Dermis blood vessel endothelial cell (primary cell): Measurements from ENCODE around the gene ESAM. TPM values are rescaled to one million over a fixed set of nuclear protein-coding genes. Genes with fewer than 3 reads are reported as not detected.
A peak's percentile ranks its signal among the peaks of the same experiment; 100 is the strongest.
"Not testable (repeated sequence)": the region's sequence is repeated elsewhere in the genome, so short reads cannot be mapped to it uniquely, and the experiment has no call there.

Experiments
- DNase-seq: peaks from one replicate; pipeline ENCODE4 v3.0.0; 2010
- total RNA-seq: library from RNA; depleted of rRNA; stranded (reverse); fragments of >200 nt; gene quantifications from 2 replicates; pipeline ENCODE4 v1.2.3, GENCODE V29; 2014

Gene ESAM
- total RNA-seq, 1 donor from 2014 or later: 84.4 TPM

GRCh38 chr11:124770959-124771358, 8.9 kb upstream of the ESAM start:
- not testable (repeated sequence) for DNase-seq

- peak; percentile 80 for DNase-seq
Observed at GRCh38 chr11:124769806-124770774, 8.0 kb upstream of the ESAM start.

GRCh38 chr11:124768914-124769313, 6.8 kb upstream of the ESAM start:
- DNase-seq: no peak

- no peak for DNase-seq
Observed at GRCh38 chr11:124766156-124766555, 4.1 kb upstream of the ESAM start.

- peak; percentile 93 for DNase-seq
Observed at GRCh38 chr11:124763156-124763947, 1.3 kb upstream of the ESAM start.

GRCh38 chr11:124762624-124763155, 600 bp upstream of the ESAM start:
- DNase-seq: peak; percentile 59

GRCh38 chr11:124761301-124762104, 587 bp downstream of the ESAM start:
- peak; percentile 71 for DNase-seq

- DNase-seq: no peak
Observed at GRCh38 chr11:124760806-124761205, 1.3 kb downstream of the ESAM start.

GRCh38 chr11:124760205-124760652, 1.9 kb downstream of the ESAM start:
- DNase-seq: peak; percentile 63

GRCh38 chr11:124759266-124760204, 2.6 kb downstream of the ESAM start:
- DNase-seq: peak; percentile 100

GRCh38 chr11:124758355-124759265, 3.5 kb downstream of the ESAM start:
- DNase-seq: peak; percentile 90

- DNase-seq: no peak
Observed at GRCh38 chr11:124757320-124757719, 4.8 kb downstream of the ESAM start.

- DNase-seq: no peak
Observed at GRCh38 chr11:124756753-124757227, 5.3 kb downstream of the ESAM start.

- DNase-seq: no peak
Observed at GRCh38 chr11:124756033-124756752, 5.9 kb downstream of the ESAM start.

- no peak for DNase-seq
Observed at GRCh38 chr11:124754710-124755109, 7.4 kb downstream of the ESAM start.

GRCh38 chr11:124754309-124754708, 7.8 kb downstream of the ESAM start:
- no peak for DNase-seq

GRCh38 chr11:124753624-124754023, 8.5 kb downstream of the ESAM start:
- no peak for DNase-seq

GRCh38 chr11:124753205-124753604, 8.9 kb downstream of the ESAM start:
- DNase-seq: no peak

- no peak for DNase-seq
Observed at GRCh38 chr11:124752471-124753102, 9.5 kb downstream of the ESAM start.
